Activated gamma-delta T cell treated with Interleukin-2 at 50 U/mL for 16 hours (primary cell): Measurements from ENCODE around the gene WNT7B.
A peak's percentile ranks its signal among the peaks of the same experiment; 100 is the strongest.
"Not testable (repeated sequence)": the region's sequence is repeated elsewhere in the genome, so short reads cannot be mapped to it uniquely, and the experiment has no call there.

Experiments
- DNase-seq: peaks from one replicate; pipeline ENCODE4 v3.0.0-alpha.2; 2020

The WNT7B gene

DNA sequence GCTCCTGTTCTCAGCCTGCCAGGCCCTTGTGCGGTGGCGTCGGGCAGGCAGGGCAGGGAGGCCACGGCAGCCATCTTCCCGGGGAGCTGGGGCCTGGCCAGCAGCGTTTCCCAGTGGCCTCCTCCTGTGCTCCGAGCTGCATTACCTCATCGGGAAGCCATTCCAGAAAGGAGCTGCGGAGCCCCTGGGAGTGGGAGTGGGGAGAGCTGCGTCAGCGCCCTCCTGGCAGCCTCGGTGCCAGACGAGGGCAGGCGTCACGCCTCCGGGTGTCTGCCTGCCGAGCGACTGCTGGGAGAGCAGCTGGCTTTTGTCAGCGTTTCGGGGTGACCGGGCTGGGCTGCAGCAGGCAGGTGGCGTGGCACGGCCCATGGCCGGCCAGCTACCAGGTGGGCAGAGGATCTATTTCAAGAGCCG, 30.9 kb upstream of the WNT7B start:
- no peak for DNase-seq

DNA sequence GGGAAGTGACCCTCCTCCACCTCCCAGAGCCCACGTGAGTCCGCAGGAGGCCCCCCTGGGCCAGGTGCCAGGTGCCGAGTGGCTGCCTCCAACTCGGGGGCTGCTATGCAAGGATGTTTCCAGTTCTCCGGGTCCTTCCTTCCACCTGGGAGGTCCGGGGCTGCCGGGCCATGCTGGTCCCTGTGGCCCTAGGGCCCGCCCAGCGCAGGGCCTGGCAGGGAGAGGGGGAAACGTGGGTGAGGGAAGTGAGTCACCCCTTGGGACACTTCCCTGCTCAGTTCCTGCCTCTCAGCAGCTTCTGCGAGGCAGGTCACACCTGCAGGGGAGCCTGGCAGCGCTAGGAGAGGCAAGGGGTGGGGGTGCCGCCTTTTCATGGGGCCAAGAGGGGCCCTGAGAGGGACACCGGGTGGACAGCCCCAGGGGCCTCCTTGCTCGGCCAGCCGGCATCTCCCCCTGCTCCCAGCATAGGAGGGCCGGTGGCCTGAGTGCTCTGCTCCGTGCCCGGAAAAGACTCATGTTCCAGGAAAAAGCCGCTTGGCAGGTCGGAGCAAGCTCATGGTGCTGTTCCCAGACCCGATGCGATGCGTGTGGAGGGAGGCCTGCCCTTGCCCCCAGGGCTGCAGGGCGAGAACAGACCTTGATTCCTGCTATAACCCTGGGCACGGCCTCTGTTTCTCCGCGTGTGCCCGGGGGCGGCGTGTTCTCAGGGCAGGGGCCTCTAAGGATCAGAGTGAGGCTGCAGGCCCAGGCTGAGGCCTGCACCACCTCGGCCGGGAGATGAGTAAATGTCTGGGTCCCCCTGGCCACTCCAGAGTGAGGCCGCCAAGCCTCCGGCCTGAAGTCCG, 30.3 kb upstream of the WNT7B start:
- DNase-seq = no peak

DNA sequence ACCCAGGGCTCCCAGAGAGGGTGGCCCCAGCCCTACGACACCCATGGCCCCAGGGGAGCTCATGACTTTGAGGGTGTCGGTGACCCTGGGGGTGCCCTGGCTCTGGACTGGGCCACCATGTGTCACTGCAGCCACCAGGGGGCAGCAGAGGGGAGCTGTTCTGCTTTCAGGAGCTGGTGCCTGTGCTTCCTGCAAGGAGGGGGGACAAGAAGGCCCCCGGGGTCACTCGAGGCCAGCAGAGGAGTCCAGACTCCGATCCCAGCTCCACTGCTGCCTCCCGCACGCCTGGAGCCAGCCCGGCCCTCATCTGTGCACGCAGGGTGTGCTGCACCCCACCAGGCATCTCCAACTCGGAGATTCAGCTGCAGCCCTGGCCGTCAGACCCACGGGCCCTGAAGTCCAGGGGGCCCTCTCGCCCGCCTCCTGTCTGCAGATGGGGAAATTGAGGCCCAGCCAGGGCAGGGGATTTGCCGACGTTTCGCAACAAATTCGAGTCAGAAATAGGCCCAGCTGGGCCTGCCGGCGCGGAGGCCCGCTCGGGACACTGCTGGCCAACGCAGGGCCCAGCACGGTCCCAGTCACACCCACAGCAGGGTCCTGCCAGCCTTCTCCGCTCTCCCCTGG, 29.5 kb upstream of the WNT7B start:
- peak; percentile 90 for DNase-seq

DNA sequence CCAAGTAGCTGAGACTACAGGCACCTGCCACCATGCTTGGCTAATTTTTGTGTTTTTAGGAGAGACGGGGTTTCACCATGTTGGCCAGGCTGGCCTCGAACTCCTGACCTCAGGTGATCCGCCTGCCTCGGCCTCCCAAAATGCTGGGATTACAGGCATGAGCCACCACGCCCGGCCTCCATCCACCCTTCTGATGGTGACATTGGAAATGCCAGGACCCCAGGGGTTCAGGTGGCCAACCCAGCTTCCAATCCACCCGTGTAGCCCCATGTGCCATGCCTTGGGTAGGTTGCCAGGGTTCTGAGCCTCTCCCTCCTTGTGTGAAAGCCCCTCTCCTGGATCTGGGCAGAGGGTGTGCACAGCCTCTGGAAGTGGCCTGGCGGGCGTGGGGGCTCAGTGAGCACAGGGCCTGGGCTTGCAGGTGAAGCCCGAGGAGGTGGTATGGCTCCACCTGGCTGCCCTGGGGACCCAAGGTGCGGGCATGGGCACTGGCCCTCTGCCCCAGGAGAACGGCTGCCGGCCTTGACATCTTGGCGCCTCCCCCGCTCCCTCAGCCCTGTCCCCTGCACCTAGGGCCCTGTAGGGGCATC, 28.2 kb upstream of the WNT7B start:
- not testable (repeated sequence) for DNase-seq

DNA sequence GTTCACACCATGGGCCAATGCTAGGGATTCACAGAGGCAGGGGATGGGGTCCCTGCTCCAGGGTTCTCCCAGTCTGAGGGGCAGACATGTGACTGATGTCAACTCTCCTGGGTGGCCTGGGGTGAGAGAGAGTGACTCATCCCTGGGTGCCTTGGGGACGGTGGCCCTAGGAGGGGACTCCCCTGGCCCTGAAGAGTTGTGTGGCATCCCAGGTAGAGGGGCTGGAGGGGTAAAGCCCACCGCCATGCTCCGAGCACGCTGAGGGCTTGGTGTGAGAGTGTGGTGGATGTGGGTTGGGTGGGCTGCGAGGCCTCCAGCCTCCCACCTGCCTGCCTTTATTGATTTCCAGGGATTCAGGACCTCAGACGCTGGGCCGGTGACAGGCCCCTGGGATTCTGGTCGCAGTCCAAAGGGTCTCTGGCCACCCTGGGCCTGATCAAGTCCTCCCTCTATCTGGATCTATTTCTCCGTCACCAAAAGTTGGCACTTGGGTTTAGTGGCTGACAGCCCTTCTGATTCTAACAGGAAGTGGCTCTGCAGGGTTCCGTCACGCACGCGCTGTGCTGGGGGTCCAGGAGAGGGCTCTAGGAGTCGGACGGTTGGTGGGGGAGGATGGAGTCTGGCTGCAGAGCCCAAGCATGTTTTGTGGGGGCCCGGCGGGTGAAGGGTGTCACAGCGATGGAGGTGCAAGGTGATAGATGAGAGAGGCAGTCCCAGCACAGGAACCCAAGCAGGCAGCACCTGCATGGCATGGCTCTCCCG, 27.3 kb upstream of the WNT7B start:
- DNase-seq = peak; percentile 29

DNA sequence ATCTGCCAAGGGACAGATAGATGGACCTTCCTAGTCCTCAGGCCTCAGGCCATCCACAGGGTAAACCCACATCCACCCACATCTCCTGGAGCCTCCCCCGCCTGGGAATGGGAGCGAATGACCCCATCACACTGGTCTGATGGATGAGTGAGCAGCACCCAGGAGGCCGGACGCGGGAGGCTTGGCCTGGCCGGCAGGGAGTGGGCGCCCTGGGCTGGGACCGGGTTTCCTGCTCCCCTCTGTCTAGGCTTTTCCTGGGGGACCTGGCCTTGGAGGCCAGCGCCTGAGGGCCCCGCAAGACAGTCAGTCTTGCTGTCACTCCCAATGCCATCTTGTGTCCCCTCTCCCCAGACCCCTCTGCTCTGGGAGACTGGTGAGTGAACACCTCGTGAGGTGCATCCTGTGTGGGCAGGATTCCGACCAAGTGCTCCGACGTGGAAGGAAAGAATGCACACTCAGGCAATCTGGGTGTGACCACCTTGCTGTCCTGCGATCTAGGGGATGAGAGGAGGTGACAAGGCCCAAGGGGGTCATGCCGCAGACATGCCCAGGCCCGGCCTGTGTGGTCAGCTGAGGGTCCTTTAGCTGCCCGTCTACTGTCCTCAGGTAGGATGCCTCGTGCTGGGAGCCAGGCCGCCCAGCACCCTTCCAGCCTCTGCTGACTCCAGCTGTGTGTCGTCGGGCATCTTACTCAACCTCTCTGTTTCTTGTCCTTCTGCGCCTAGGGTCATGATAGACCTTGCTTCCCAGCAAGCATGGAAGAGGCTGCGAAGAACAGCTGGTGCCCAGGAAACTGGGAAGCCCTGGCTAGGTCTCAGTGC, 26.5 kb upstream of the WNT7B start:
- DNase-seq = no peak

DNA sequence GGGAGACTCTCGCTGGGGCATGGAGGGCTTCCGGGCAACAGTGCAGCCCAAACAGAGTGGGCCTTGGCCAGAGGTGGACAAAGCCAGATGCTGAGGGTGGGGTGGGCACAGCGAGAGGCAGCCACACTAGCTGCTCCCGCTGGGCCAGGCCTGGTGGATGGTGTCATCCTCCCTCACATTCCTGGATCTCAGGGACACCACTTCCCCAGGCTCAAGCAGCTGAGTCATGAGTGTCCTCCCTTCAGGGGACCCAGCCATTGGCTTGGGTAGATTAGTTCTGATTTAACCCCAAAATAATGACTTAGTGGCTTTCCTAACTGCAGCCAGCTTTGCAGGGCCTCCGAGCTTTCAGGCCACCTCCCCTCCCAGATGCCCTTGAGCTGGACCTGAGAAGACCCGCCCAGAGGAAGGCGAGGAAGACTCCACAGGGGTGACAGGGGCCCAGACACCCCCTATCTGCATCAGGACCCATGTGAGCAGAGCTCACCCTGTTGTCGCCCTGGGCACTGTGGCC, 25.9 kb upstream of the WNT7B start:
- no peak for DNase-seq

DNA sequence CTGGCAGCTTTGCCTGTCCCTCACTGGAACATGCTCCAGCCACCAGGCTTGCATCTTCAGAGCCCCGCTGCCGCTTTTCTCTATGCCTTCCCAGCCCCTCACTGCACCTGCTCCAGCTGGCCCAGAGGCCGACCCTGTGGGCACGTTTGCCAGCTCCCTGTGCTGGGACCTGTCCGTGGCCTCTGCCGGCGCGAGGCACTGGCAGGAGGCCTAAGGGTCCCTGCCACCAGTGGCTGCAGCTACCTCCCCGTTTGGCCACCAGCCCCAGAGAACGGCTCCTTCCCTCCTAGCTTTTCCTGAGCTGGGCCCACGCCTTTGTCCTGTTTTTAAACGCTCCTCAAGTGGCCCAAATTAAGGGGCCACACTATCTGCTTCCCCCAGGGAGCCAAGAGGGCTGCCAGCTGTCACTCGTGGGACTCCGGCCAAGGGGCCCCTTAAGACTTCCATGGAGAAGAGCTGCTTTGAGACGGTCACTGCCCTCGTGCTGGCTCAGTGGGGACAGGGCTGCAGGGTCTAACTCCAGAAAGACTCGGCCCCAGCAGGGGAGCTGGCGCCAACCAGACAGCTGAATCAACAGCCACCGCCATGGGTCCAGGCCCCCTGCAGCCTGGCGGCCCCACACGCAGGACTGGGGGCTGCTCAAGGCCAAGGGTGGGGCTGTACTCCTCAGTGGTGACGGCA, 24.6 kb upstream of the WNT7B start:
- DNase-seq = no peak

DNA sequence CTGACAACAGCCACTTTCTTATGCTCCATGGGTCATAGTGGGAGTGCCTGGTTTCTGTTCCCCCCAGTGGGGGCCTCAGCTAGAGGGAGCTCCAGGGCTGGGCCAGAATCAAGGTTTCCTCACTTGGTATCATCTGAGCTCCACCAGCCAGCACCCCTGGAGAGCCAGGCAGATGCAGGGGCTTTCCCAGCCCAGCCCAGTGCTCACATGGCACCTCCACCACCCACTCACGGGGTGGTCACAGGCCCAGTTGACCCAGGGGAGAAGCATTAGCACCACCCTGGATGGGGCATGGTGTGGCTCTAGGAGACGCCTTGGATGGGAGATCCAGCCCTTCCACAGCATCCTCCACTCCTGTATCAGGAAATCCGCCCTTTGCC, 24.1 kb upstream of the WNT7B start:
- no peak for DNase-seq

DNA sequence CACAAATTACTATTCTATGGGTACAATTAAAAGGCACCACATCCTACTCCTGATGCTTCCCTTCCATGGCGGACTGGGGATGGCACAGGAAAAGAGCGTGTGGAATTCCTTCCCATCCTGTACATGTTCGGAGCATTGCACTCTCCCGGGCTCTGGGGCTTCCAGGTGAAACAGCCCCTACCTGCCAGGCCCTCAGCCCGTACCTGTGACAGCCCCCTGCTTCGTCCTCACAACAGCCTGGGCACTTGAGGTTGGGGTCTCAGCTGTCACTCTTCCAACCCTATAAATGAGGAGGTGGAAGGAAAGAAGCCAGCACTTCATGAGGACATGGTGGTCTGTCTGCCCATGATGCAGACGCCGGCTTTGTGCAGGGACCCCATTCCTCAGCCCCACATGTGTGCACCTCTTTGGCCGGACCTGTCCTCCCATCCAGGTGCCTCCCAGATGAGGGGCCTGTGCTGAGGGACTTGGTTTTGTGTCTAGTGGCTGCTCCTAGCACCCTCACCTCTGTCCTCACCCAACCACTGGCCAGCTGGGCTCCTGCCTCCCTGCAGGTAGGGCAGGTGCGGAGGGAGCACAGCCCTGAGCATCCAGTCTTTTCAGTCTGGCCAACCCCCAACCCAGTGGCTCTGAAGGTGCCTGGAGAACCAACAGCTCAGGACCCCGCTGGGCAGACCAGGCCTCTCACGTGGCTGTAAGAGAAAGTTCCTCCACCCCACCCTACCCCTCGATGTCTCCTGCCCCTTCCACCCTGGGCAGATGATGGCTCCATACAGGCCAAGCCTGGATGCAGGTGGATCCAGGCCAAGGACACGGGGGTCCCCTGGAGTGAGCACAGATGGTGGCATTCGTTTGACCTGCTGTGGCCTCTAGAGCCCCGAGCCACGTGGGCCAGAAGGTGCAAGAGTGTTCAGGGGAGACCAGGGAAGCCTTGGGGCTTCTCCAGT, 23.4 kb upstream of the WNT7B start:
- no peak for DNase-seq

DNA sequence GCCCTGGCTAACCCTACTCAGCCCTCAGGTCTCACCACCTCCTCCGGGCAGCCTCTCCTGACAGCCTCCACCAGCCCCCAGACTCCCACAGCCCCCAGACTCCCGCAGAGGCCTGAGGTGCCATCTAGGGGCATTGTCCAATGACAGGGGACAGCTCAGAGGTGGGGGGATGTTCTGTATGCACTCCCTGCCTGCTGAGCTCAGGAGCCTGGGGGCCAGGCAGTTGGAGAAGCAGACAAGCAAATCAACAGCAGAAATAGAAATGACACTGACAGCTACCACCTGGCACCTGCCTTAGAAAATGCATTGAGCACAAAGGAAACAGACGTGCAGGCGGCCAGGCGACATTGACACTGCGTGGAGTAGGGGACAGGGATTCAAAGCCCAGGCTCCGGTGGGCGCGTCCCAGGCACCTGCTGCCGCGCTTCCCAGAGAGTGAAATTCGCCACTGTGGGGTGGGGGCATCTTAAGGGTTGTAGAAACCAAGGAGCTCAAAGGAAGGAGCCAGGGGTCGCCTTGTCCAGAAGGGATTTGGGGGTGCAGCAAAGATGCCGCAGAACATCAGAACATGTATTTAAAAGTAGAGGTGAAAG, 22.5 kb upstream of the WNT7B start:
- no peak for DNase-seq

DNA sequence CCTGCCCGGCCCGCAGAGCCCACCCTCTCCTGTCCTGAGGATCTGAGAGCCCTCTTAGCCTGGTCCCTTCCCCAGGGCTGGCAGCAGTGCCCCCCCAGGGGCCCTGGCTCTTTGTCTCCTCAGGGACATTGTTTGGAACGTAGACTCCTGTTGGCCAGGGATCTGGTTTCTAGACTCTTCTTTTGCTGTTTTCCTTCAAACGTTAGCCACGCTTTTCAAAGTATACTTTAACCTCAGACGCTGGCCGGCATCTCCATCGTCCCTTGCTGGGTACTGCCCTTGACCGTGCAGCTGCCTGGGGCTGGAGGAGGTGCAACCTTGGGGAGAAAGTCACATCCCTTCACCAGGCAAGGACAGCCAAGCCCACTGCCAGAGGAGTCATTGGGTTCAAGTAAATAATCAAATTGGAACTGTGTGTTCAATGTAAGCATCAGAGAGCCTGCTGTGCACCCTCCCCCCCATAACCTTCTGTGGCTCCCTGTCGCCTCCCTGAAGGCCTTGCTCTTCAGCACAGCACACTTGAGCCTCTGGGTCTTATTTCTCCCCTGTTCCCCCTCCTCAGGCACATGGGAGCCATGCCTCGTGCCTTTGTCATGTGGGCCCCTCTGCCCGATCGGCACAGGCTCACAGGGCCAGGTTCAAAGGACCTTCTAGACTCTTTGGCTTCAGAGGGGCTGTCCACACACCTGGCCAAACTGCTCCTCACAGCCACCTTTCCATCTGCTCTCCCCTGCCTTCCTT, 21.8 kb upstream of the WNT7B start:
- DNase-seq = no peak

DNA sequence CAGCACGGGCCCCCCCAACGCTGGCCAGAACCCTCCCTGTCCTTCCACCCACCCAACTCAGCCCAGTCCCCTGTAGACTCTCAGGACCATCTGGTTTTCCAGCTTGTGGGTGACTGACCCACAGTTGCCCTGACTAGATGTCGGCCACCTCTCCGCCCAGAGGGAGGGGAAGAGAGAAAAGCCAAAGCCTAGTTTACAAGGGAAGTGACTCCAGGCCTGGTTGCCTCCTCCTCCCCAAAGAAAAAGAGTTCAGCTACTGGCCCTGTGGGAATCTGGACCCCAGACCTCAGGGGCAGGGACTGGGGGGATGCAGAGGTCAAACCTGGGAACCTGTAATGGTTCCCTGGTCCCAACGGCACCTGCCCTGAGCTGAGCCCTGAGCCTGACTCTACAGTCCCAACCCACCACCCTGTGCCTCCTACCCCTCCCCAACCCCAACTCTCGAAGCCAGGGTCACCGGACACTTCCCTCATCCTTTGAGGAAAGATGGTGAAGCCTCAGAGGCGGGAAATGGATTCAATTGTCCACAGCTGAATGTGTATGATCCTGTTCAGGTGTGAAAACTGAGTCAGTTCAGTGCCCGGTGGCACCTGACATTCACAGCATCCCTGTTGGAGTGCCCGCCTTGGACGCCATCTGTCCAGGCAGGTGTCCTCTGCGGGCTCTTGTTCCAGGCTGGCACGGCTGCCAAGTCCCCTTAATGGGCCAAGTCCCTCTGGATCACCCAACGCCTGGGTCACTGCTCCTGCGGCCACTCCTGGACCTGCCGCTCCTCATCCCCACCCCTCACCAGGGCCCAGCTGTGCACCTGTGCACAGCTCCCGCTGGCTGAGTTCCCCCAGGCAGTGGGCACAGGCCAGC, 21.0 kb upstream of the WNT7B start:
- DNase-seq = no peak

DNA sequence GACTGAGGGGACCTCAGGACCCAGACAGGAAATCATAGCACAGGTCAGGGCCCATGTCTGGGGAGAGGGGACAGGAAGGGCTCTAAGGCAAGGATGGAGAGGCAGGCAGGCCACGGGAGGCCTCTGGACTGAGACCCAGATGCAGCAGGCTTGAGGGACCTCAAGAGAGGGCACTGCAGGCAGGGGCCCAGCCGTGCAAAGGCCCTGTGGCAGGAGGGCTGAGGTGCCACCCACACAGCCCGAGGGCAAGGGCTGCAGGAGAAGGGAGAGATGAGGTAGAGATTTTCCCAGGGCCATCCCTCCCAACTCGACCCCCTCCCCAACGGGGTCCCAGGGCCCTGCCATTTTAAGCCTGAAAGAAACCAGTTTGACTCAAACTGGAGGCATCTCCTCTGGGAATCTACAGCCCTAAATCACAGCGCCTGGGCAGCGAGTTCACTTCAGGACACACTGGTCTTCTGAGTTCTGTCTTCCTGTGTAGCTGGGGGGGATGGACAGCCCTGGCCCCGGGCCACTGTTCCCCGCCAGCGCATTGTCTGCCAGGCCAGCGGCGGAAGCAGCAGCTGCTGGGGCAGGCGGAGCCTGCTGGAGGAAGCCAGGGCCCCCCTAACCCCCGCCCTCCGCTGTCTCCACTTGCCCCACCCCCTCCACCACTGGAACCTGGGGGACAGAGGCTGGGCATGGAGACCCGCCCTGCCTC, 20.3 kb upstream of the WNT7B start:
- no peak for DNase-seq

DNA sequence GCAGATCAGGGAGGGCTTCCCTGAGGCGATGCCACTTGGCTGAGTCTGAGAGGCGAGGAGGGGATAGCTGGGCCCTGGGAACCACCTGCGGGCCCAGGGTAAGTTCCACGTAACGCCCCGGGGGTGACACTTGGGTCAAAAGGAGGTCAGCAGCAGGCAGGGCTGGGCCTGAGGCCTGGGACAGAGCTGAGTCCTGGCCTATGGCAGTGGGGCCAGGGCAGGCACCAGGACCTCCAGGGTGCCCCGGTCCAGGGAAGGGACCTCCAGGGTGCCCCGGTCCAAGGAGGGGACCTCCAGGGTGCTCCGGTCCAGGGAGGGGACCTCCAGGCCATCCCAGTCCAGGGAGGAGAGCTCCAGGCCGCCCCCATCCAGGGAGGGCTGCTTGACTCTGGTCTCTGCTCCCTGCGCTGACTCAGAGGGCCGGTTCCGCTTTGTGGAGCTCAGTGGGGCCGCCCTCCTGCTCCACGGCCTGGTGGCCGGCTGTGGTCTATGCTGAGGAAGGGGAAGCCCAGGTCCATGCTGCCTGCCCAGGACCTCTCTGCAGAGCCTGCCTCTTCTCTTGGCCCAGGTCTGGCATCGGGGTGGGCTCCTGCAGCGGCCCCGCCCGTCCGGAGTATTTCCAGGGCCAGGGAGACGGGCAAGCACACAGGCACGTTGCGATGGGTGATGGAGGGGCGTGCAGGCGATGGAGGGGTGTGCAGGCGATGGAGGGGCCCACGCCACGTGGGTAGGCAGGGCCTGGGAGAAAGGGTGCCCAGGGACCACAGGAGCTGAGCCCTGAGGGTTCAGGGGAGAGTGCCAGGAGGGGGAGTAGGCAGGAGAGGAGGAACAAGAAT, 19.5 kb upstream of the WNT7B start:
- DNase-seq = no peak

DNA sequence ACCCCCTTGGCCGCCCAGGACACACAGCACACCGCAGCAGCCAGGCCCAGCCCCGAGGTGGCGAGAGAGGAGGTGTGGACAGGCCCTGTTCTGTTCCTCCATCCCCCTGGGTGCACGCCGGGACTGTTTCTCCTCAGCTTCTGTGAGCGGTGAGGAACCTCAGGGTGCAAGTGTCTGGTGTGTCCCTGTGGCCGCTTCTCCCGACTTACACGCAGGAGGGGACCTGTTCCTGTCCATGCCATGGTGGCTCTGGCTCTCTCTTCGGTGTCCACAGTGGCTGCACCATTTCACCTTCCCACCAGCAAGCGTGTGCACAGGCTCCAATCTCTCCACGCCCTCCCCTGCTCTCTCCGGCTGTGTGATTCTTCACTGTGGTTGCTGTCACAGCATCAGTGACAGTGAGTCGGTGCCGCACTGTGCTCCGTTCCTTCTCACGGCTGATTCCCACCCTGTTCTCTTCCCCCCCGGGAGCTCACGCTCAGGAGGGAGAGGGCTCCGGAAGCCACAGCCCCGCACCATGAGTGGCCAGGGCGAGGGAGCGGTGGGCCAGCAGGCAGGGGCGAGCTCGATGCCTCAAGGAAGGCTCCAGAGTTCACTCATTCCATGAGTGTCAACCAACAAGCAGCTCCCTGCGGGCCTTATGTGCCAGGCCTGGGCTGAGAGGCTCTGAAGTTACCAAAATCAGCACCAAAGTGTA, 18.6 kb upstream of the WNT7B start:
- no peak for DNase-seq
